Skeletal muscle satellite cell (primary cell): ENCODE measurements around the gene HDAC3.
A peak's percentile ranks its signal among the peaks of the same experiment; 100 is the strongest.

Source experiments
- H3K27me3 ChIP-seq: 2 replicates; pipeline ENCODE4 v1.7.0; 2013; ENCODE audit warnings: low read length; ENCODE audit not compliant: control insufficient read depth, insufficient read depth
- H3K36me3 ChIP-seq: 2 replicates; pipeline ENCODE4 v1.7.0; 2013; ENCODE audit warnings: mild to moderate bottlenecking, control low read depth, low read length; ENCODE audit not compliant: insufficient read depth
- H3K4me1 ChIP-seq: 2 replicates; pipeline ENCODE4 v1.7.0; 2013; ENCODE audit warnings: low read length; ENCODE audit not compliant: control insufficient read depth, insufficient read depth
- H3K4me2 ChIP-seq: 2 replicates; pipeline ENCODE4 v1.7.0; 2013; ENCODE audit warnings: mild to moderate bottlenecking, low read length
- H3K4me3 ChIP-seq: 2 replicates; pipeline ENCODE4 v1.7.0; 2013; ENCODE audit warnings: low read length
- H3K9ac ChIP-seq: 2 replicates; pipeline ENCODE4 v1.7.0; 2013; ENCODE audit warnings: mild to moderate bottlenecking, low read depth, low read length, moderate library complexity
- H3K9me3 ChIP-seq: replicated peaks from 2 replicates; pipeline ENCODE4 v1.7.0; 2013; ENCODE audit warnings: mild to moderate bottlenecking, control low read depth, low read length

The HDAC3 gene

DNA sequence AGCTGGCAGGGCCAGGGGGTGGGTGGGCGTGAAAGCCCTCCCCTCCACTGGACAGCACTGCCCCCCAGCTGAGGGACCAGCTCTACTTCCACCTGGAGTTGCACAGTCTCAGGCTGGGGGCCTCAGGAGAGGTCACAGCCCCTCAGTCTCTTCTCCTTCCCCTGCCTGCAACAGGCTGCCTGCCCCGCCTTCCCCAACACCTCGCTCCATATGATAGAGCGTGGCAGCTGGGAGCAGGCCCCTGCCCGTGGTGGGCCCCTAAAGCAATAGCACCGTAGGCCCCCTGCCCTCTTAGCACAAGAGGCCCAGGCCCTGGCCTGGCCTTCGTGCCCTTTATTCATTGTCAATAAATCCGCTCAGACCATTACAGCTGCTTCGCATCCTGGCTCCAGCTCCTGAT, 4.0 kb upstream of the HDAC3 start:
- Histone ChIP-seq H3K9me3 (no peaks in the 10 kb centered on the region), H3K36me3 (peaks cover 36% of the 10 kb centered on the region), H3K27me3 (no peaks in the 10 kb centered on the region), H3K4me1 (peaks cover 23% of the 10 kb centered on the region), H3K4me2 (no peak overlapping the region), H3K4me3 (no peak overlapping the region), H3K9ac (no peak overlapping the region)

DNA sequence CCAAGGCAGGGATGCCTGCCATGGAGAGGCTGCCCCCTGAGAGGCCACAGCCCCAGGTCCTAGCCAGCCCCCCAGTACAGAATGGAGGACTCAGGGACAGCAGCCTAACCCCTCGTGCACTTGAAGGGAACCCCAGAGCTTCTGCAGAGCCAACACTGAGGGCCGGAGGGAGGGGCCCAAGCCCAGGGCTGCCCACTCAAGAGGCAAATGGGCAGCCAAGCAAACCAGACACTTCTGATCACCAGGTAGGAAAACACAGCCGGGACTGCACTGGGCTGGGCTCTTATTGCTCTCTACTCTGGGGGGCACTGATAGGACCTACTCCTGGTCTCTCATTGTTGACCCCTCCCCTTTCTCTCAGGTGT, 3.4 kb upstream of the HDAC3 start:
- Histone ChIP-seq H3K4me3 (no peak overlapping the region), H3K27me3 (no peaks in the 10 kb centered on the region), H3K36me3 (peaks cover 33% of the 10 kb centered on the region), H3K4me1 (peaks cover 28% of the 10 kb centered on the region), H3K4me2 (no peak overlapping the region), H3K9ac (no peak overlapping the region), H3K9me3 (no peaks in the 10 kb centered on the region)

DNA sequence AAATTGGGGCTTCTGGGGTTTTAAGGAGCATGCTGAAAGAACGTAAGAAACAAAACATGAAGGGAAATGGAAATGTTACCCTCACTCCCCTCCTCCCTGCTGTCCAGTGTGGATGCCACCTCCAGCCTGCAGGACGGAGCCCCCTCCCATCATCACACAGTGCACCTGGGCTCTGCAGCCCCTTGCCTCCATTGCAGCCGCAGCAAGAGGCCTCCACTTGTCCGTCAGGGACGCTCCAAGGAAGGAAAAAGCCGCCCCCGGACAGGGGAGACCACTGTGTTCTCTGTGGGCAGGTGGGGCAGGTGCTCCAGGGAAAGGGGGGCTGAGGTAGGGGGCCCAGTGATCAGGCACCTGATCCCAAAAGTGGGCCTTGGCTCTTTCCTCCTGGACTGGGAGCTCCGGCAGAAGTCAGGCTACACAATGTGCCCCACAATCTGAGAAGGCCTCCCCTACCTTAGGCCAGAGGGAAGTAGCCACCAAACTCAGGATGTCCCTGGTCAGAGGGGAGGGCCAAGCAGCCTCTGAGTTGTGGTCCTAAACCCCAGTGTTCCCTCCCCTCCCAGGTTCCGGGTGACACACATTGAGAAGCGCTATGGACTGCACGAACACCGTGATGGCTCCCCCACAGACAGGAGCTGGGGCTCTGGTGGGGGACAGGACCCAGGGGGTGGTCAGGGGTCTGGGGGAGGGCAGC, 2.9 kb upstream of the HDAC3 start:
- Histone ChIP-seq H3K4me1 (peaks cover 28% of the 10 kb centered on the region), H3K4me2 (no peak overlapping the region), H3K4me3 (no peak overlapping the region), H3K9me3 (no peaks in the 10 kb centered on the region), H3K27me3 (no peaks in the 10 kb centered on the region), H3K9ac (no peak overlapping the region), H3K36me3 (peaks cover 27% of the 10 kb centered on the region)

- Histone ChIP-seq H3K4me1 (peaks cover 28% of the 10 kb centered on the region), H3K9ac (no peak overlapping the region), H3K36me3 (peaks cover 21% of the 10 kb centered on the region), H3K27me3 (no peaks in the 10 kb centered on the region), H3K9me3 (no peaks in the 10 kb centered on the region), H3K4me2 (no peak overlapping the region), H3K4me3 (no peak overlapping the region)
These were observed 2.1 kb upstream of the HDAC3 start for GRCh38 chr5:141638771-141639170.

GRCh38 chr5:141637767-141638419, 1.2 kb upstream of the HDAC3 start:
- peak overlapping the region; percentile 94 for H3K4me2 ChIP-seq
- peaks cover 28% of the 10 kb centered on the region for H3K4me1 ChIP-seq
- no peaks in the 10 kb centered on the region for H3K9me3 ChIP-seq
- H3K9ac ChIP-seq: peak overlapping the region; percentile 89
- H3K36me3 ChIP-seq: peaks cover 17% of the 10 kb centered on the region
- no peaks in the 10 kb centered on the region for H3K27me3 ChIP-seq
- peak overlapping the region; percentile 90 for H3K4me3 ChIP-seq

- H3K36me3 ChIP-seq: peaks cover 18% of the 10 kb centered on the region
- H3K27me3 ChIP-seq: no peaks in the 10 kb centered on the region
- H3K9me3 ChIP-seq: no peaks in the 10 kb centered on the region
- peaks cover 28% of the 10 kb centered on the region for H3K4me1 ChIP-seq
- peak overlapping the region; percentile 94 for H3K4me2 ChIP-seq
- H3K9ac ChIP-seq: peak overlapping the region; percentile 89
- H3K4me3 ChIP-seq: peak overlapping the region; percentile 90
These were observed 596 bp upstream of the HDAC3 start for GRCh38 chr5:141637123-141637766.

- H3K27me3 ChIP-seq: no peaks in the 10 kb centered on the region
- peak overlapping the region; percentile 94 for H3K4me2 ChIP-seq
- H3K4me3 ChIP-seq: peak overlapping the region; percentile 90
- peaks cover 19% of the 10 kb centered on the region for H3K4me1 ChIP-seq
- peaks cover 16% of the 10 kb centered on the region for H3K36me3 ChIP-seq
- peak overlapping the region; percentile 89 for H3K9ac ChIP-seq
- H3K9me3 ChIP-seq: no peaks in the 10 kb centered on the region
These were observed 590 bp downstream of the HDAC3 start for GRCh38 chr5:141636106-141636412.

- Histone ChIP-seq H3K9me3 (no peaks in the 10 kb centered on the region), H3K36me3 (peaks cover 15% of the 10 kb centered on the region), H3K9ac (peak overlapping the region; percentile 89), H3K27me3 (no peaks in the 10 kb centered on the region), H3K4me1 (peaks cover 19% of the 10 kb centered on the region), H3K4me2 (peak overlapping the region; percentile 94), H3K4me3 (peak overlapping the region; percentile 90)
These were observed 1.0 kb downstream of the HDAC3 start for GRCh38 chr5:141635646-141636045.

DNA sequence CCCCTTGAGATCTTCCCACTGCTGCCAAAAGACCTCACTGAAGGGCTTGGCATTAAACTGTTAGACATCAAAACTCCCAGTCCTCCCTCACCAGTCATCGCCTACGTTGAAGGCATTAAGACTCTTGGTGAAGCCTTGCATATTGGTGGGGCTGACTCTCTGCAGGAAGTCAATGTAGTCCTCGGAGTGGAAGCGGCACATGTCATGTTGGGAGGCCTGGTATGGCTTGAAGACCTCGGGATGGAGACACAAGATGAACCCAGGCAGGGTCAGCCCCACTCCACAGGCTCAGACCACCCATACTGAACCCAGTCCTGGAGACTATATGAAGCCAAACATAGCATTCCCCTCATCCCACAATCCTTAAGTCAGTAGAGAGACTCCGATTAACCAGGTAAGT, 1.9 kb downstream of the HDAC3 start:
- no peak overlapping the region for H3K9ac ChIP-seq

DNA sequence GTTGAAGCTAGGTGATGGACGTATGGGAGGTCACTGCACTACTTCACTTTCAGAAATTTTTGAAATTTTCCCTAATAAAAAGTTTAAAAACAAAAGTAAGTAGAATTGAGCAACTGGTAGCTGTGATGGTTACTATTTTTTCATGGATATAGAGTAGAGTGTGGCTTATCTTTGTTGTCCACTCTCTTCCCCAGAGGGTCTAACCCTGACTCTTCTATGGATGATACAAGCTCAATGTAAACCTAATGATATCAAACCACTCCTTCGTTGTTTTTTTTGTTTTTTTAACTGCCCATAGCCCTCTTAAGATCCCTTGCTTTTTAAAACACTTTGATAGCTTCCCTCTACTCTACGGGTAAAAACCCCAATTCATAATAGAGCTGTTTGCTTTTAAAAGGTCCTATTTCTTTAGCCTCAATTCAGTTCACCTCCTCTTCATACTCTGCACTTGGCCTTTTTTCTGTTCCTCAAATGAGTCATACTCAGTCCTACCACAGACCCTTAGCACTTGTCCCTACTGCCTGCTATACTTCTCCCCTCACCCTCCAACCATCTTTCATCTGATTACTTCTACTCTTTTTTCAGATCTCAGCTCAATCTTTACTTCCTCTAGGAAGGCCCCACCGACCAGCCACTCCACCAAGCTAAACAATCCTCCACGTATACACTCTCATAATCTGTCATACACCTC, 2.6 kb downstream of the HDAC3 start:
- H3K4me2 ChIP-seq: no peak overlapping the region
- H3K9ac ChIP-seq: no peak overlapping the region

More for the DNA sequence above, 1.9 kb downstream of the HDAC3 start:
- H3K4me3 ChIP-seq: no peak overlapping the region
- no peaks in the 10 kb centered on the region for H3K27me3 ChIP-seq
- H3K9me3 ChIP-seq: no peaks in the 10 kb centered on the region
- peaks cover 24% of the 10 kb centered on the region for H3K36me3 ChIP-seq
- no peak overlapping the region for H3K4me2 ChIP-seq
- peaks cover 19% of the 10 kb centered on the region for H3K4me1 ChIP-seq

DNA sequence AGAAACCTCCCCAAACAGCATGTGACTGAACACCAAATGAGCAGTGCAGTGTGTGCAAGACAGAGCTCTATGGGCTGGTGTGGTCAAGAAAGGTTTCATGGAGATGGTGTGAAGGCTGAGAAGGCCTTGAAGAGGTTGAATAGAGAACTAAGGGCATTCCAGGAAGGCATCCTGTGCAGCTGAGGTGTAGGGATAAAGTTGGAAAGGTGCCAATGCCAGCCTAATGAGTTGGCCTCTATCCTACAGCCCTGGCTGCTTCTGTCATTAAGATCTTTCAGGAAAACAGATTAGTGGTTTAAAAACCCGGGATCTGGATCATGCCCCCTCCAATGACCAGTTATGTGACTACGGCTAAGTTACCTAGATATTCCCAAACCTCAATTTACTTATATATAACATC, 4.0 kb downstream of the HDAC3 start:
- no peak overlapping the region for H3K4me2 ChIP-seq
- no peak overlapping the region for H3K9ac ChIP-seq
- no peak overlapping the region for H3K4me3 ChIP-seq
- H3K27me3 ChIP-seq: no peaks in the 10 kb centered on the region
- peaks cover 43% of the 10 kb centered on the region for H3K36me3 ChIP-seq
- no peaks in the 10 kb centered on the region for H3K9me3 ChIP-seq
- H3K4me1 ChIP-seq: peaks cover 12% of the 10 kb centered on the region

More for the DNA sequence above, 2.6 kb downstream of the HDAC3 start:
- H3K4me3 ChIP-seq: no peak overlapping the region
- no peaks in the 10 kb centered on the region for H3K9me3 ChIP-seq
- peaks cover 30% of the 10 kb centered on the region for H3K36me3 ChIP-seq
- no peaks in the 10 kb centered on the region for H3K27me3 ChIP-seq
- H3K4me1 ChIP-seq: peaks cover 19% of the 10 kb centered on the region
